GM19328 (cell line): ENCODE data around the gene CFAP45.

ENCODE experiments used
- ATAC-seq: cut with Tn5 transposase; IDR thresholded peaks from one replicate; pipeline ENCODE4 v1.9.1; 2021; ENCODE audit warnings: mild to moderate bottlenecking, moderate library complexity; ENCODE audit not compliant: unreplicated experiment

CFAP45 gene

DNA sequence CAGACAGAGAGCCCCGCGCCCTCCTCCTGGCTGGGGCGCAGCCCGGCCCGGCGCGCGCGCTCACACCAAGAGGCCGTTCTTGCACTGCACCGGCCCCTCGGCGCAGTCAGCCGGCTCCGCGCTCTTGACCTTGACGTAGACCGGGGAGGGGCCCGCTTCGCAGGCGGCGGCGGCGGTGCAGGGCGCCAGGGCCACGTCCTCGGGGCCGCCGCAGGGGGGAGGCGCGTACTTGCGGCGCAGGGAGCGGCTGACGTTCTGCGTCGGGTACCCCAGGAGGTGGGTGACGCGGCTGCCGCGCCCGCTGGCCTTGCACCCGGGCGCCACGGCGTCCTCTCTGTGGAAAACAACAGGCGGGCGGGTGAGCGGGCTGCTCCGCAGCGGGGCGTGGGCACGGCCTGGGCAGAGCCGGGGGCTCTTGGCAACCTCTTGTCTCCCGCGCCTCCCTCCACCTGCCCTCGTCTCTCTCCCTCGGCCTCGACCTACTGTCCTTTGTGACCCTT, 45.2 kb downstream of the CFAP45 start:
- peak; percentile 59 for ATAC-seq

DNA sequence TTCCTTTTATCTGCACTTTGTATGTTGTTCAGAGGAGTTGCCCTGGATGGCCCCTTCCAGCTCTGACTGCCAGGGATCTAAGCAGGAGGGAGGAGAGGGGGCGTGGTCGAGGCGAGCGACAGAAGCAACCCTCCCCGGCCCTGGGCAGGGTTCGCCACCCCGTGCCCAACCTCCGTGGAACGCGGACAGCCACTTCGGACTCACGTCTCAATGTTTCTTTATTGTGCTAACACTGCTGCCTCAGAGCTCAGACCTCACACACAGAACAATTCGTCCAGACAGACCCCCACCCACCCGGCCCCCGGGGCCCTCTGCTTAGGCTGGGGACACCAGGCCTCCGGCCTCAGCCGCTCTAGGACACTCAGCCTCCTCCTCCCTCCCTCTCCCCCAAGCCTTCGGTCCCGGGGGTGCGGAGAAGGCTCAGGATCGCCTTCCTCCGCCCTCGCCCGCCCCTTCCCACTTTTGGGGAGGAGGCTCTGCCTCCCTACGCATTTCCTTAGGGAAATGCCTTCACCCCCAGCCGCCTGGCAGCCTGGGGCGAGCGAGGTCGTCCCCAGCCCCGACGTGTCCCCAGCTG, 45.8 kb downstream of the CFAP45 start:
- ATAC-seq = no peak

DNA sequence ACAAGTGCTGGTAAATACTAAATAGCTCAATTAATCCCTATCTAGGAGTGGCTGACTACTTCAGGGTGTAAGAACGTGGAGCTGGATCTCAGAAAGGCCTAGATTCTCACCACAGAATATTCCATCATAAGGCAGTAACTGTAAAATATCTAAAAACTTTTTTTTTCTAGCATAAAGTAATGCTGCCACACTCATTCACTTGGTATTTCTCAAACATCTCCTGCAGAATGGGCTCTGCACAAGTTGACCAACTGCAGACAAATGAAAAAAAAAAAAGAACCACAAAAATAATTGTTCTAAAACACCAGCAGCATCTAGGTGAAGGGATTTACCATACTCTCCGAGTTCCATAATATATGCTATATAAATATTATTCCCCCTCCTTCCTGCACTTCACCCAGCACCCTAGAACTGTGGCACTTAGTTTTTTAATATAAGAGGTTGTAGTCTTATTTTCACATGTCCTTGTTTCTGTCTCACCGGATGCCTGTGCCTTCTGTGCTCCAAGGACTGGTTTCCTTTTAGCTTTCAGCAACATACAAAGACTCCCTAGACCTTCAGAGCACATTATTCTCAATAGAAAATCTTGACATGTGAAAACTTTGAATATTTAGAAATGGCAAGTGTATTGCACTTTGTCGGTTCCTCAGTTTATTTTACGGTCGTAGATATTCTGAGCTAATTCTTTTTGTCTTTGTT, 46.4 kb downstream of the CFAP45 start:
- no peak for ATAC-seq

DNA sequence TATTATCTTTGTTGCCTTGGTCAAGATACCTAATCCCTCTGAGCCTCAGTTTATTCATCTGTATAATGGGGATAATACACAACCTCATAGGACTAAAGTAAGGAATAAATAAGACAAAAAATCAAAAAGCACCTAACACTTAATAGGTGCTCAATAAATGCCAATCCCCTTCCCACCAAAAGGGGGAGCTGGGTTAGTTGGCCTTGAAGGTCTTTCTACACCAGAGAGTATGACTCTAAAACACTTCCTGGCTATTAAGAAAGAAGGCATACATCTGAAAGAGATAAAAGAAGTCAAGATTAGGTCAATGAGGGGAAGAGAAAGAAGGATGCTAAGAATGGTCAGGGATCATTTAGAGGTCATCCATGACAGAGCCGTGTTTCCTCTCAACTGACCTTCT, 48.6 kb downstream of the CFAP45 start:
- no peak for ATAC-seq

DNA sequence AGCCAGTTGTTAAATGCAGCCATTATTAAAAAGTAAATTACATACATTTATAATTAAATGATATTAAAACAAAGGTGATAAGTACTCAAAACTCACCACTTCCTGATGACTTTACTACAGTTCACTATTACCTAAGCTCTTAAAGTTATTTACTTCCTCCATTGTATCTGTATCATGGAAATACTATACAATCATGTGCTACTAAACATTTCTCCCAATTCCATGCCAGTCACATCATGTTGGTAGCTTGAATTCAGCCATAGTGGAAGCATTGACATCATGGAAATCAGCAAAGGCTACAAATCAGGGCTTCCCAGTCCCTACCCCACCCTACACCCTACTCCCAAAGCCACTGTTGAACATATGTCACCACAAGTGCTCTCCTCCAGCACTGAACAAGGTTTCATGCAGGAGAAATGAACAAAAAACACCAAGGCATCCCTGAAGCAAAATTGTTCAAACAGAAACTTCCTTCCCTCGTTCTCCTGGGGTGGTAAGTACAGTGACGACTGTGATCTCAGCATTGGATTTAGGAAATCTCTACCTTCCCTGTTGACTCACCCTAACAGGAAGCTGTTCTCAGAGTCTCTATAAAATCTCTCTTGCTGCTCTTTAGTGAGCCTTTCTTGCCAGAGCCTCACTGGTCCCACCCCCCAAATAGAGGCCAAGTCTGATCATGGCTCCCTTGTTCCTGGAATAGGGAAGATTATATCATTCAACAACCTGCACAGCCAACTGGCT, 50.2 kb downstream of the CFAP45 start:
- no peak for ATAC-seq

DNA sequence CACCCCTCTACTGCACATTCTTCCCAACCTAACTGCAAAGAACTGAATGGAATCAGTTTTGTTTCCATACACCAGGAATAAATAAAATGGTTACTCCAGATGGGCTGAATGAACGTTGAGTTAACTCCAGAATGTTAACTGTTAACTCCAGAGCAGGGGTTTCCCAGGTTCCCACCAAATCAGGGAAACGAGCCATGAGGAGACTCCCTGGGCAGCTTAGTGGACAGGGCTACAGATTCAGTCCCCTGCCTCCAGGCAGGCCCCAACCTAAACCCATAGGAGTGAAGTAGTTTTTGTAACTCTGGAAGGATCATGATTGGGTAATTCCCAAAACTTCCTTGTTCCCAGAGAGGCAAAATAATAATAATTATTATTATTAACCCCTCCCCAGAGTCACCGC, 51.6 kb downstream of the CFAP45 start:
- ATAC-seq = no peak

DNA sequence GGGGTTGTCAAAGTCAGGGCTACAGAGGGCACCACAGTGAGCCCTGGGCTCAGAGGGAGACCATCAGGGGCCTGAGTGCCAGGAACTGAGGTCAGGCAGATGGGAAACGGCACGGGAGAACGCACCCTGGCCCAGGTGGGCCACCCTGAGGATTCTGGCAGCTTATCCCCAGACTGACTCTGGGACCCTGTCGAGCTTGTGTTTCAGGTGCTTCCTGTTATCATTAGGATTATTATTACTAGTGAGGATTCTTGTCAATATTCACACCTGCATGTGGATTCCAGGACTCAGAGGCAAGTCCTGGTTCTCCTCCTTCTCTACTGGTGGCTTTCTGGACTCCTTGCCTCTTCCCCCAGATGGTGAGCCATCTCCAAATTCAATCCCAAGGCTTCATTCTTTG, 52.7 kb downstream of the CFAP45 start:
- no peak for ATAC-seq

DNA sequence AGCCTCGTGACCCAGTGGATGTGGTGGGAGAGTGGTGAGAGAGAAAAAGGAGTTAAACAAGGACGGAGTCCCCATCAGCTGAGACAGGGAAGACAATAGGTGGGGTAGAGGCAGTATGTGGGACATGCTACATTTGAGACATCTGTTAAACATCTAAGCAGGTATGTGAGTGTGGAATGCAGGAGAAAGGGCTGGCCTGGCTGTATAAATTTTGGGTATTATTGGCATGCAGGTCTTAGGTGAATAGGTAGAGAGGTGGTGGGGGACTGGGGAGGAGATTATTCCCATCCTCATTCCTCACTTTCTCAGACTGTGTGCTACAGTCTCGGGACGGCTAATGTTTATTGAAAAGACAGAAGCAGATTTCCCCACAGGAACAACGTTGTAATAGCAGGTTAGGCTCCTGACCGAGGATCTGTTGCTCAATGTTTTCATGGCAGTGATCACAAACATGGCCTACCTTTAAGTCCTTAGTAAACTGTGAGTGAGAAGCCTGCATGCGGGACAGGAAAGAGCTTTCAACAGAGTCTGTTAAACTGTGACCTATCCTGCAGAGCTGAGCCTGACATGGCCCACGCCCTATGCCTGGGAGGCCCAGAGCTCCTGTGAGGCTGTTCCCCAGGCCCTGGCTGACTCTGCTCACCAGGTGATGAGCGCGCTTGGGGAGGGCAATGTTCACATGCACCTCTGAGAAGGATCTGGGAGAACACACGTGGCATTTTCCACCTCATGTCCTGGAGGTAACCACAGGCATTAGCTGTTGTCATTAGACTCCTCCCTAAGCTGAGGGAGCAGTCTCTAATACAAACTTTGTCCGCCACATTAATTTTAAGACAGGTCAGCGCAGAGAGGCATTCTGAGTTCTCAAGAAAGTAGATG, 54.0 kb downstream of the CFAP45 start:
- no peak for ATAC-seq

DNA sequence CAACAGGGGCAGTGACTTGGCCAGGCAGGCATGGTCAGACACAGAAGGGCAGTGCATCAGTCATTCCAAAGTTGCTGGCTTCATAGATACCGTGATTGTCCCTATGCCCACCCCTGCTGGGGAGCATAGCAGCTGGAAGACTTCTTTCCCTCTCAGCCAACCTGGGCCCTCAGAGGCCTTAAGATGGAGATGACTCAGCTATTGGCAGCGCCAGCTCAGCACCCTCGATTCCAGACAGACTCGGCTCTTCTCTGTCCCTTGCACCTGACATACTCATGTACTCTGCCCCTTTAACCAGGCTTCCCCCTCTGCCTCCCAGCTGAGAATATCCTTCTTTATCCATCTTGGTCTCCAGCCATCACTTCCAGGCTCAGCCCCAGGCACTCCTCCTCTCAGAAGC, 56.5 kb downstream of the CFAP45 start:
- no peak for ATAC-seq

DNA sequence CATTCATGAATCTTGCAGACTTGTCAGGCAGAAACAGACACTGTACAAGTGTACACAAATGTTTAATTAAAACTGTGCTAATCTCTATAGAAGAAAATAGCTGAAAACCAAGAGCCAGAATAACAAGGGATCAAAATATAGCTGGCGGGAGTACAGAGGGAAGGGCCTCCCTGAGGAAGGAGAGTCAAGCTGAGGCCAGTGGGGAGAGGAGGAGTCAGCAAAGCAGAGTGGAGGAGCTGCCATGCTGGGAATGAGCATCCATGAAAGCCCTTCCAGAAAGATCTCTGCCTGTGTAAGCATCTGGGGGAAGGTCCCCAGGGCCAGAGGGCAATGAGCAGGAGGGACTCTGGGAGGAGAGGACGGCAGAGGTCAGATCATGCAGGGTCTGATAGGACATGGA, 58.2 kb downstream of the CFAP45 start:
- ATAC-seq = no peak

DNA sequence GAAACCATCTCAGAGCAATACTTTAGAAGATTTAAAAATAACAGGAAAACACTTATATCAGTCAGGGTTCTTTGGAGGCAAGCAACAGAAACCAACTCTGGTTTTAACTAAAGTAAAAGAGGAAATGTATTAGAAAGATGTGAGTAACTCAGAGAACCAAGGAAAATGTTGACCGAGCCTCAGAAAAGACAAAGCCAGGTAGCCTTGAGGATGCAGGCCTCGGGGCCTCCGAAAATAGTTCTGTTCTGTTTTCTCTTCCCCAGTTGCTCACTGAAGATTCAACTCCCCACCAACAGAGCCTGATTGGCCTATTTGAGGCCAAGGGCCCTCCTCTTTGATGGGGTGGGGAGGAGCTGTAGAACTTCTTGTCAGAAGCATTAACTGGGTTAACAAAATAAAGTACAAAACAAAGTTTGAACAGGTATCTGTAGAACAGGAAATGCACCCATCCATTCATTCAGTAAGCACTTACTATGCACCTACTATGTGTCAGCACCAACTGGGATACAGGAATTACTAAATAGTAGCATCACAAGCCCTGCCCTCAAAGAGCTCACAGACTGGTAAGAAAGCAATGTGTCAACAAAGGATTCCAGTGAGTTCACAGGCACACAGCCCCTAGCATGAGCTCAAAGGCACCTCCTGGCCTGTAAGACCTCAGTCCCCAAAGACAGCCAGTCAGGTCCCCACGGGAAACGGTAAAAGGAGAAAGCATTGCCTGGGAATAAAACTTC, 60.7 kb downstream of the CFAP45 start:
- ATAC-seq = no peak

DNA sequence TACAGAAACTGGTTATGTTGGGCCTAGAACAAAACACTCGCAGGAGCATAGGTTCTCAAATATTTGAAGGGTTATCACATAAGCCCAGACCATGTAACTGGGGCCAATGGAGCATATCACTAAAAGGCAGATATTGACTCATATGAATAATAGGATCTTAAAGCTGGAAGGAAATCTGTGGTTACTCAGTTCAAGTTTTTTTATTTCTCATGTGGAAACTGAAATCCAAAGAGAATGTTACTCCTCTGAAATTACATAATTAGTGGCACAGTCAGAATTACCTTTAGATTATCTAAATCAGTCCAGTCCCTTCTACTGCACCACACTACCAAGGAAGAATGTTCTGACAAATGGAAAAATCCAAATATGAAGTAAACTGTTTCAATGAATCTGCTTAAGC, 61.2 kb downstream of the CFAP45 start:
- no peak for ATAC-seq

DNA sequence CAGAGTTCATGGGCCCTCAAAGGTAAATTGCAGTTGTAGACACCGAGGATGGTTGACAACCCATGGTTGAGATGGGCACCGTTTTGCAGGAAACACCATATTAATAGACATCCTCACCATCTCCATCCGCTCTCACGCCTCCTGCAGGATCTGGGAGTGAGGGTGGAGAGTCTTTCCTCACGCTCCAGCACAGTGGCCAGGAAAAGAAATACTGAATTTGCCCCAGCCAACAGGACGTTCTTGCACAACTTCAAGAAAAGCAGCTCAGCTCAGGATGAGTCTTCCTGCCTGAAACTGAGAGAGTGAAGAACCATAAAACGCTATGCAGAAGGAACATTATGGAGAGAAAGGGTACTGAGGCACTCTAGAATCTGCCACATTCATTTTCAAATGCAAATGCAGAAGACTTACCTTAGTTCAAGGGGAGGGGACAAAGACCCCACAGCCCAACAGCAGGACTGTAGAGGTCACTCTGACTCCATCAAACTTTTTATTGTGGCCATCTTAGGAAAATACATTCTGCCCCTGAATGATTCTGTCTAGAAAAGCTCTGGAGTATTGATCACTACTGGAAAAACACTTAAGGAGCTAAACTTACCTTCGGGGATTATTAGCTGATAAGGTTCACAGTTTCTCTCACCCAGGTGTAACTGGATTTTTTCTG, 64.0 kb downstream of the CFAP45 start:
- no peak for ATAC-seq

DNA sequence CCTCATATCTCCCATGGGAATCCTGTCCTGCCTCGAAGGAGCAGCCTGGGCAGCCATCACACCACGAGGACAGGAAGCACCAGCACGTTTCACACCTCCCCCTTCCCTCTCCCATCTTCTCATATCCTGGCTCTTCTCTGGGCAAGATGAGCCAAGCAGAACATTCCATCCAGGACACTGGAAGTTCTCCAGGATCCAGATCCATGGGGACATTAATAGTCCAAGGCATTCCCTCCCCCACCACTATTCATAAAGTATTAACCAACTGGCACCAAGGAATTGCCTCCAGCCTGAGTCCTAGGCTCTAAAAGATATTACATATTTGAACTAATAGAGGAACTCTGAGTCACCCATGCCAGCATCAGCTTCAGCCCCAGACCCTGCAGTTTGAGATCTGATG, 64.6 kb downstream of the CFAP45 start:
- ATAC-seq = no peak

DNA sequence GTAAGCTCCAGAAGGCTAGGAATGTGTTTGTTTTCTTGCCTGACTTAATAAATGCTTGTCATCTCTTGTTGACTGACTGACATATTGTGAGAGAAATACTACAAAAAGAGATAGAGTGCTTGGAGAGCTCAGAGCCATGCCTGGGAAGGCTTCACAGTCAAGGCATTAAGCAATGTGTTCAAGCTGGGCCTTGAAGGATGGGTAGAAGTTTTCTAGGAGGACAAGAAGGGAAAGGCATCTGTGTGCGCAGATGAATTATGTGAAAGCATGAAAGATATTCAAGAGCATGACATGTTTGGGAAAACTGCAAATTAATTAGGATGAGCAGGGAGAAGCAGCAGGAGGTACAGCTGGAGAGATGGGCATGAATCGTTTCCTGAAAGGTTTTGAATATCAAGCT, 67.7 kb downstream of the CFAP45 start:
- ATAC-seq = no peak

DNA sequence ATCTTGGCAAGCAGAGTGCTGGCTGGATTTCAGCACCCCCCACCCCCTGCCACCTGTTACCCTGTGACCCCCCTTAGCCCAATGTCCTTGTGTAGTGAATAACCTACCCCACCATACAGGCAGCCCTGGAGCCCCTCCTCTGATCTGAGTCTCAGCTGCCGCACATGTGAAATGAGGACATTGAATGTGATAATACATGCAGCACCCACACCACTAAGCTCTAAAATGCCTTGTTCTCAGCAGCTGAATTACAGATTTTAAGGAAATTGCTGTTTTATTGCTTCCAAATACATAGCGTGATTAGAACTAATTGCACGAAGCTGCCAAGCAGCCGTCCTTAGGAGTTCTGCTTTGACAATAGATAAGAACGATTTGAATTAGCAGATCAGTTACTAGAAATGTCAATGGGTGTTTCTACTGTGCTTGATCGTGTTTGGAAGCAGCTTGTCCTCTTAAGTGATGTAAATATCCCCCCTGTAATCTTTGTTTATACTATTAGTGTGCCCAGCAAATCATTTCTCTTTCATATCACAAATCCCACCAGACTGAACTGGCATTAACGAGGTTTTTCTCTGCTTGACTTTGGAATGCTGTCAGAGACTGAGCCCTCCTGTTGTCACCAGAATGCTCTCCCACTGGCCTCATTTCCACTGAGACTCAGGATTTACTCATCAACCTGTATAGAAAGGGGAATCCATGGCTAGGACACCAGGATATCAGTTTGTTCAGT, 68.4 kb downstream of the CFAP45 start:
- ATAC-seq = no peak

DNA sequence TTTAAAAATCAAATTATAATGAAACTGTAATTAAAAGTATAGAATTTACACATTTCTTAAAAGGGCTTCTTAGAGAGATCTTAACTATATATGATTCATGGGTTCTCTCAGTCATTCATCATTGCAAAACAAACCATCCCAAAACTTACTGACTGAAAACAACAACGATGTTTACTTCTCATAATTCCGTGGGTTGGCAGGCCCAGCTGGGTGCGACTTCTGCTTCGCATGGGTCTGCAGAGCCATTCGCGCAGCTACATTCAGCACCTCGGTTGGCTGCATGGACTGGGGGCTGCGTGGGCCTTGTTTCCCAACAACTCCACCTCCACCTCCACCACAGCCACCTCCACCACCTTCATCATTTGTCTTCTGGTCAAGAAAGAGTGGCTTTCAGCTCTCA, 69.2 kb downstream of the CFAP45 start:
- no peak for ATAC-seq

DNA sequence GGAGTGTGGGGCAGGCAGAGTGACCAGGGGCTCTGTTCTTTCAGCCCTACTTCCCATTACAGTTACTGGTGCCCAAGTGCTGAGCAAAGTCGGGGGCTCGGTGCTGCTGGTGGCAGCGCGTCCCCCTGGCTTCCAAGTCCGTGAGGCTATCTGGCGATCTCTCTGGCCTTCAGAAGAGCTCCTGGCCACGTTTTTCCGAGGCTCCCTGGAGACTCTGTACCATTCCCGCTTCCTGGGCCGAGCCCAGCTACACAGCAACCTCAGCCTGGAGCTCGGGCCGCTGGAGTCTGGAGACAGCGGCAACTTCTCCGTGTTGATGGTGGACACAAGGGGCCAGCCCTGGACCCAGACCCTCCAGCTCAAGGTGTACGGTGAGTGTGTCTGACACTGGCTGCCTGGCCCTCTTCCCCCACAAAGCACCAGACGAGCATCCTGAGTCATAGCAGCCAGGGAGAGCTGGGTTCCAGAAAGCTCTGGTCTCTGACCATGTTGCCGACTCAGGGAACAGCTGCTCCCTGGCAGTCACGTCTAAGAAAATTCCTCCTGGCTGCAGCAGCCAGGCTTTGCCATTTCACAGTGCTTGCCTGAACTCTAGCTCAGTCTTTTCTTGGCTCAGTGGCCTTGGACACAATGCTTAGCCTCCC, 70.0 kb downstream of the CFAP45 start:
- ATAC-seq = no peak

DNA sequence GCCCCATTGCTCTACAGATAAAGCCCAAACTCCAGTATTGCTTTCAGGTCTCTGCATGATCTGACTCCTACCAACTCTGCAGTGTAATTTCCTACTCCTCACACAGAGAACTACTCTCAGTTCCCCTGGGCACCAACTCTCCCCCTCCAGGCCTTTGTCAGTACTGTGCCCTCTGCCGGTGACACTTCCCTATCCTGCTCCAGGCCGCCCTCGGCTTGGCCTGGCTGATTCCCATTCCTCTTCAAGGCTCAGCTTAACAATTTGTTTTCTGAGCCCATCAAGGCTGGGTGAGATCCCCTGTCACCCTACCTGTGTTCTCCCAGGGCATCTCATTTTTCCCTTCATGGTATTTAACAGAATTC, 70.7 kb downstream of the CFAP45 start:
- no peak for ATAC-seq
